Endothelial cell of umbilical vein (primary cell): ENCODE results near the gene RFX2. TPM values are rescaled to one million over a fixed set of nuclear protein-coding genes. Genes with fewer than 3 reads are reported as not detected.
"Not testable (repeated sequence)": the region's sequence is repeated elsewhere in the genome, so short reads cannot be mapped to it uniquely, and the experiment has no call there.

Experiments
- BruUV-seq: library from RNA; stranded (reverse); fragments of 400-500 nt; replicated peaks from 2 replicates; lab custom pipeline; 2021; lab: Mats Ljungman, UMichigan
- CTCF ChIA-PET: fragments of 300-600, 350-600 bp; sonication (Branson Sonifier 250); formaldehyde crosslinking; loops from one replicate; lab custom pipeline; 2021; ENCODE audit warnings: antibody characterized with exemption, inconsistent platforms; lab: Charles Lee
- POLR2A ChIA-PET: fragments of 300-600, 350-600 bp; sonication (Branson Sonifier 250); formaldehyde crosslinking; loops from one replicate; lab custom pipeline; 2021; ENCODE audit warnings: antibody characterized with exemption, inconsistent platforms; lab: Charles Lee
- DNase-seq: peaks from one replicate; pipeline ENCODE4 v3.0.0-alpha.2; 2011; ENCODE audit warnings: low read depth, low spot score
- FAIRE-seq: peaks from 2 replicates; lab custom pipeline; 2011; peaks lifted over from hg19 to GRCh38; lab: Jason Lieb, UNC
- H2AFZ ChIP-seq: 2 replicates; pipeline ENCODE4 v1.6.0; 2012; ENCODE audit warnings: low read depth, low read length, control low read depth, inconsistent platforms
- H3K27ac ChIP-seq: 2 replicates; pipeline ENCODE4 v1.5.1; 2011; ENCODE audit warnings: low read depth, mild to moderate bottlenecking, control low read depth, low read length, moderate library complexity; ENCODE audit not compliant: insufficient read depth
- H3K27me3 ChIP-seq, 2 experiments: 2 replicates each; pipeline versions ENCODE4 v1.6.0 to v1.6.1; 2011; ENCODE audit warnings: low read length in 2 of 2, mixed read lengths in 1 of 2; ENCODE audit not compliant: control insufficient read depth in 2 of 2, insufficient read depth in 2 of 2
- H3K36me3 ChIP-seq, 2 experiments: 2 replicates in 1 of 2; 3 replicates in 1 of 2; pipeline ENCODE4 v1.5.1; 2011; ENCODE audit warnings: low read length in 2 of 2, mild to moderate bottlenecking in 1 of 2, moderate library complexity in 1 of 2; ENCODE audit not compliant: control insufficient read depth in 2 of 2, insufficient read depth in 2 of 2; ENCODE audit errors: extremely low read depth in 1 of 2
- H3K4me1 ChIP-seq: 3 replicates; pipeline ENCODE4 v1.5.1; 2011; ENCODE audit warnings: mild to moderate bottlenecking, low read length; ENCODE audit not compliant: control insufficient read depth, insufficient read depth; ENCODE audit errors: extremely low read depth
- H3K4me2 ChIP-seq: 2 replicates; pipeline ENCODE4 v1.6.1; 2011; ENCODE audit warnings: low read length, control low read depth, mixed read lengths; ENCODE audit not compliant: insufficient read depth
- H3K4me3 ChIP-seq, 3 experiments: fragments of 200-600 bp in 1 of 3; sonication (generic), shearing (Covaris generic) in 1 of 3; replicated peaks in 1 of 3; 2 replicates each; pipeline ENCODE4 v1.5.1; 2011 to 2016; ENCODE audit warnings: control low read depth in 3 of 3, low read length in 3 of 3, mild to moderate bottlenecking in 2 of 3, inconsistent platforms in 1 of 3, low read depth in 1 of 3, moderate library complexity in 1 of 3; ENCODE audit not compliant: insufficient read depth in 1 of 3
- H3K79me2 ChIP-seq: 2 replicates; pipeline ENCODE4 v1.6.0; 2012; ENCODE audit warnings: low read length, inconsistent platforms; ENCODE audit not compliant: control insufficient read depth, insufficient read depth
- H3K9ac ChIP-seq: replicated peaks from 2 replicates; pipeline ENCODE3; 2011; ENCODE audit warnings: low read length, control low read depth; ENCODE audit not compliant: insufficient read depth; ENCODE audit errors: extremely low read depth
- H3K9me1 ChIP-seq: replicated peaks from 3 replicates; pipeline ENCODE4 v1.6.0; 2011; ENCODE audit warnings: mild to moderate bottlenecking, low read length; ENCODE audit not compliant: control insufficient read depth, insufficient read depth; ENCODE audit errors: extremely low read depth
- H3K9me3 ChIP-seq: replicated peaks from 2 replicates; pipeline ENCODE4 v1.5.1; 2012; ENCODE audit warnings: low read length, inconsistent platforms; ENCODE audit not compliant: control insufficient read depth, insufficient read depth
- H4K20me1 ChIP-seq: replicated peaks from 2 replicates; pipeline ENCODE3; 2011; ENCODE audit warnings: mild to moderate bottlenecking, low read length; ENCODE audit not compliant: control insufficient read depth, insufficient read depth; ENCODE audit errors: extremely low read depth
- CTCF ChIP-seq, 2 donors: IDR thresholded peaks; 1 replicate in 1 of 2; 2 replicates in 1 of 2; pipeline ENCODE4 v1.5.1; 2011; ENCODE audit warnings: low read length in 2 of 2, mild to moderate bottlenecking in 2 of 2, moderate library complexity in 2 of 2, control low read depth in 1 of 2, inconsistent platforms in 1 of 2, low read depth in 1 of 2; ENCODE audit not compliant: insufficient read depth in 1 of 2; ENCODE audit errors: extremely low read depth in 1 of 2
- EZH2 ChIP-seq: IDR thresholded peaks from 2 replicates; pipeline ENCODE4 v1.6.1; 2012; ENCODE audit warnings: borderline replicate concordance, low read depth, mild to moderate bottlenecking, moderate library complexity, low read length, inconsistent platforms; ENCODE audit not compliant: severe bottlenecking
- FOS ChIP-seq: IDR thresholded peaks from 2 replicates; pipeline ENCODE4 v1.6.1; 2011; ENCODE audit warnings: mild to moderate bottlenecking, low read length, moderate library complexity, borderline replicate concordance; ENCODE audit not compliant: insufficient read depth
- GATA2 ChIP-seq: IDR thresholded peaks from 2 replicates; pipeline ENCODE4 v1.7.0; 2011; ENCODE audit warnings: low read depth, mild to moderate bottlenecking, moderate library complexity, mixed read lengths, low read length; ENCODE audit not compliant: insufficient read length, insufficient read depth
- JUN ChIP-seq: IDR thresholded peaks from 2 replicates; pipeline ENCODE4 v1.6.1; 2011; ENCODE audit warnings: borderline replicate concordance, low read depth; ENCODE audit not compliant: insufficient read length, insufficient read depth
- MAX ChIP-seq: IDR thresholded peaks from 2 replicates; pipeline ENCODE4 v1.6.1; 2011; ENCODE audit not compliant: insufficient read depth, insufficient read length
- MYC ChIP-seq: IDR thresholded peaks from one replicate; pipeline ENCODE4 v1.6.1; 2011; ENCODE audit warnings: mild to moderate bottlenecking, low read depth, low read length
- POLR2A ChIP-seq: IDR thresholded peaks from 2 replicates; pipeline ENCODE4 v1.6.1; 2012; ENCODE audit warnings: low read depth, mild to moderate bottlenecking, control low read depth, low read length
- POLR2AphosphoS5 ChIP-seq: IDR thresholded peaks from 2 replicates; pipeline ENCODE4 v1.6.1; 2012; ENCODE audit warnings: low read depth, mild to moderate bottlenecking, control low read depth, low read length, moderate library complexity; ENCODE audit not compliant: insufficient read depth
- dilution Hi-C: fragments of 300-500 bp; cut with MboI; formaldehyde crosslinking; loops from one replicate; pipeline ENCODE4 v1.15.0; 2019; ENCODE audit warnings: low sequenced_read_pairs; ENCODE audit not compliant: extremely low pct_ligation_motif_present
- intact Hi-C: fragments of 100-400 bp; cut with micrococcal nuclease; formaldehyde crosslinking; loops from one replicate; pipeline ENCODE4 v1.10.0; 2022
- polyA plus RNA-seq, 4 experiments: library from polyadenylated mRNA; depleted of rRNA in 3 of 4; stranded (reverse) in 3 of 4; unstranded in 1 of 4; fragments of >200 nt; gene quantifications; 2 replicates each; pipeline versions ENCODE4 v1.2.1 to v1.2.3, GENCODE V29; 2011 to 2012; ENCODE audit warnings: missing spikeins in 1 of 4
- total RNA-seq: library from RNA; stranded (reverse); gene quantifications from 2 replicates; pipeline ENCODE4 v1.2.3, GENCODE V29; 2021

The RFX2 gene
- total and polyA plus RNA-seq, 2 donors (not counting 3 experiments of a cell fraction or from before 2014, with no cell fraction given): 16.1 to 19.0 TPM

DNA sequence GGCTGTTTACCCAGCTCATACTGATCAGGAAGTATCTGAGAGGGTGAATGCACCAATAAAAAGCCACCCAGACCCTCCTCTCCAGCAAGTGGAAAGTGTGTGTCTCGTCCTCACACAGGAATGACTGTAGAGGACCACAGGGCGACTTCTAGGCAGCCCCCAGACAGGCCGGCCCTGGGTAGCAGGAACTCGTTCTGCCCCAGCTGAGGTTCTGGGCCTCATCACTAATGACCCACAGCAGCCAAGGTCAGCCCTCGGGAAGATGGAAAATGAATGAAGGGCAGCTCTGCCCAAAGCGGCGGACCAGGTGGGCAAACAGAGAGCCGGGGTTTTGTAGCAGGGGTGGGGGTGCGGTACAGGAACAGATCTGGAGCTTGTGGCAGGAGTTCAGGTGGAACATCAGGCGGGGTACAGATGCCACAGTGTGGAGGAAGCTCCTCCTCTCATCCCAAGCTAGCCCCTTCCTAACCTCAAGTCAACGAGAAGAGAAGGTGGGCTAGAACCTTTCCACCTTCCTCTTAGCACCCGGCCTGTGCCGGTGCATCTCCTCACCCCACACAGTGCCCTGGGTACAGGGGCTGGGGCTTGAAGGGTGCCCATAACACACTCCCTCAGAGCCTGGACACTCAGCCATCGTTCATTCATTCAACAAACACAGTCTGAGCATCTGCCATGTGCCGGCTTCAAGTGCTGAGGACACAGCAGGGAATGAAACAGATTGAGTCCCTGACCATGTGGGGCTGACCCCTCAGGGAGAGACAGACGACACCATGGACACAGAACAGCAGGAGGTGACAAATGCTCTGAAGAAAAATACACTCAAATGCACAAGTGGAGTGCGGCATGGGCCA is 36.2 kb downstream of the RFX2 start:
- H2AFZ ChIP-seq: no peak overlapping the region
- BruUV-seq: no TSS peak
- dilution Hi-C loops (no loop called here), intact Hi-C loops (no loop called here)
- no peak overlapping the region for H3K27ac ChIP-seq
- H3K27me3 ChIP-seq: no peaks in the 10 kb centered on the region
- H3K4me1 ChIP-seq: no peaks in the 10 kb centered on the region
- FAIRE-seq (no peak), DNase-seq (no peak)
- H3K36me3 ChIP-seq: no peaks in the 10 kb centered on the region
- no peaks in the 10 kb centered on the region for H3K9me3 ChIP-seq
- ChIA-PET POLR2A (no interaction called here), CTCF (interaction anchor here (0.9 kb wide), 1 partner anchor 52 kb away, joined by 3 read pairs; no protein-coding TSS in a partner anchor)
- no peaks in the 10 kb centered on the region for H3K9me1 ChIP-seq
- no peak overlapping the region for H3K9ac ChIP-seq
- no peak overlapping the region for H3K4me2 ChIP-seq
- no peaks in the 10 kb centered on the region for H4K20me1 ChIP-seq
- TF ChIP-seq JUN (no peak), MYC (no peak), MAX (no peak), EZH2 (no peak), CTCF (IDR thresholded peaks at IDR 0.05; ENCODE audit: extremely low read depth in 1 of 2, insufficient read depth in 1 of 2, low read depth in 1 of 2, low read length in 2 of 2) (no peak), POLR2A (no peak), POLR2AphosphoS5 (no peak), FOS (no peak), GATA2 (no peak)
- no peak overlapping the region for H3K4me3 ChIP-seq
- H3K79me2 ChIP-seq: no peaks in the 10 kb centered on the region

DNA sequence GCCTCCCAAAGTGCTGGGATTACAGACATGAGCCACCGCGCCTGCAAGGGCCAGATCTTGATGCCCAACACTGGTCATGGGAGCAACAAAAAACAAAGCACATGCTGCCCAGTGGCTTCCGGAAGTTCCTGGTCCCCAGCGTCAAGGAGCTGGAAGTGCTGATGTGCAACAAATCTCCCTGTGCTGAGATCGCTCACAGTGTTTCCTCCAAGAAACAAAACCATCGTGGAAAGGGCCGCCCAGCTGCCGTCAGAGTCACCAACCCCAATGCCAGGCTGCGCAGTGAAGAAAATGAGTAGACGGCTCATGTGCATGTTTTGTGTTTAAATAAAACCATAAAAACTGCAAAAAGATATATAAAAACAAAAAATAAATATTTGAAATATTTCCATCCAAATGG is 37.1 kb downstream of the RFX2 start:
- DNase-seq, H3K4me2 ChIP-seq, H3K4me3 ChIP-seq, dilution Hi-C loops, H3K79me2 ChIP-seq, H4K20me1 ChIP-seq, H3K9me3 ChIP-seq, H3K36me3 ChIP-seq, H3K27ac ChIP-seq, POLR2A ChIA-PET, BruUV-seq, H3K9me1 ChIP-seq, H3K4me1 ChIP-seq, H3K9ac ChIP-seq, intact Hi-C loops, H3K27me3 ChIP-seq, H2AFZ ChIP-seq, FAIRE-seq: not testable (repeated sequence)
- CTCF ChIA-PET: interaction anchor here (0.9 kb wide), 1 partner anchor 53 kb away, joined by 3 read pairs; no protein-coding TSS in a partner anchor
